Osteoblast (primary cell): ENCODE measurements around the gene TBPL2. TPM values are rescaled to one million over a fixed set of nuclear protein-coding genes. Genes with fewer than 3 reads are reported as not detected.

Experiments used
- DNase-seq: peaks from one replicate; pipeline ENCODE4 v3.0.0; 2011; ENCODE audit warnings: low spot score, mixed read lengths; ENCODE audit not compliant: insufficient read length; ENCODE audit errors: missing footprints
- H2AFZ ChIP-seq: 2 replicates; pipeline ENCODE4 v1.6.0; 2011; ENCODE audit warnings: mild to moderate bottlenecking, low read length
- H3K27ac ChIP-seq: 2 replicates; pipeline ENCODE4 v1.5.1; 2011; ENCODE audit warnings: mild to moderate bottlenecking, low read depth, low read length, moderate library complexity
- H3K27me3 ChIP-seq: 2 replicates; pipeline ENCODE4 v1.6.0; 2012; ENCODE audit warnings: mild to moderate bottlenecking, control low read depth, inconsistent platforms, low read length, moderate library complexity; ENCODE audit not compliant: insufficient read depth
- H3K36me3 ChIP-seq: 2 replicates; pipeline ENCODE4 v1.5.1; 2011; ENCODE audit warnings: mild to moderate bottlenecking, low read length, control low read depth, moderate library complexity; ENCODE audit not compliant: insufficient read depth
- H3K4me1 ChIP-seq: 2 replicates; pipeline ENCODE4 v1.5.1; 2011; ENCODE audit warnings: mild to moderate bottlenecking, low read length, control low read depth, moderate library complexity; ENCODE audit not compliant: insufficient read depth
- H3K4me2 ChIP-seq: 2 replicates; pipeline ENCODE4 v1.6.0; 2011; ENCODE audit warnings: mild to moderate bottlenecking, low read length; ENCODE audit not compliant: insufficient read depth
- H3K4me3 ChIP-seq: fragments of 200-600 bp; sonication (generic); 3 replicates; pipeline ENCODE4 v1.5.1; 2012; ENCODE audit warnings: mild to moderate bottlenecking, low read length, inconsistent platforms; ENCODE audit not compliant: insufficient read depth
- H3K79me2 ChIP-seq: 2 replicates; pipeline ENCODE4 v1.6.0; 2012; ENCODE audit warnings: mild to moderate bottlenecking, low read length, control low read depth, inconsistent platforms; ENCODE audit not compliant: insufficient read depth
- H3K9me3 ChIP-seq: 2 replicates; pipeline ENCODE4 v1.5.1; 2011; ENCODE audit warnings: low read depth, low read length, control low read depth
- H4K20me1 ChIP-seq: 2 replicates; pipeline ENCODE4 v1.6.0; 2012; ENCODE audit warnings: mild to moderate bottlenecking, low read length, control low read depth; ENCODE audit not compliant: insufficient read depth
- CTCF ChIP-seq: IDR thresholded peaks from 2 replicates; pipeline ENCODE4 v1.5.1; 2011; ENCODE audit warnings: mild to moderate bottlenecking, low read depth, low read length, moderate library complexity; ENCODE audit errors: extremely low read depth
- total RNA-seq: library from RNA; depleted of rRNA; stranded (reverse); fragments of >200 nt; gene quantifications from 2 replicates; pipeline ENCODE4 v1.2.3, GENCODE V29; 2012

The TBPL2 gene
- total RNA-seq, 1 donor, result not detected

GRCh38 chr14:55404173-55404854 lies 36.1 kb downstream of the TBPL2 start:
- Histone ChIP-seq H2AFZ (no peak overlapping the region), H3K4me1 (peaks cover 5% of the 10 kb centered on the region), H3K9me3 (no peaks in the 10 kb centered on the region), H3K36me3 (no peaks in the 10 kb centered on the region), H3K4me3 (no peak overlapping the region), H3K27me3 (no peaks in the 10 kb centered on the region), H4K20me1 (peaks cover 12% of the 10 kb centered on the region), H3K27ac (no peak overlapping the region), H3K4me2 (no peak overlapping the region), H3K79me2 (peaks cover 78% of the 10 kb centered on the region)
- DNase-seq, result no peak
- no peak for TF ChIP-seq CTCF

- no peak overlapping the region for H2AFZ ChIP-seq
- no peak overlapping the region for H3K27ac ChIP-seq
- no peaks in the 10 kb centered on the region for H3K36me3 ChIP-seq
- peaks cover 14% of the 10 kb centered on the region for H3K4me1 ChIP-seq
- H3K4me2 ChIP-seq, result no peak overlapping the region
- H3K9me3 ChIP-seq, result no peaks in the 10 kb centered on the region
- peaks cover 12% of the 10 kb centered on the region for H4K20me1 ChIP-seq
- peaks cover 61% of the 10 kb centered on the region for H3K79me2 ChIP-seq
- no peak for DNase-seq
- no peak overlapping the region for H3K4me3 ChIP-seq
- TF ChIP-seq CTCF, result no peak
- no peaks in the 10 kb centered on the region for H3K27me3 ChIP-seq
These were observed 38.7 kb downstream of the TBPL2 start for GRCh38 chr14:55401751-55402150.

GRCh38 chr14:55399852-55400251 lies 40.6 kb downstream of the TBPL2 start:
- Histone ChIP-seq H3K4me3 (no peak overlapping the region), H3K79me2 (peaks cover 49% of the 10 kb centered on the region), H3K4me1 (peaks cover 14% of the 10 kb centered on the region), H3K27ac (no peak overlapping the region), H3K27me3 (no peaks in the 10 kb centered on the region), H3K36me3 (peaks cover under 1% of the 10 kb centered on the region), H3K9me3 (no peaks in the 10 kb centered on the region), H2AFZ (no peak overlapping the region), H4K20me1 (peaks cover 12% of the 10 kb centered on the region), H3K4me2 (no peak overlapping the region)
- no peak for DNase-seq
- TF ChIP-seq CTCF, result no peak

- H3K79me2 ChIP-seq, result peaks cover 42% of the 10 kb centered on the region
These were observed 41.2 kb downstream of the TBPL2 start for GRCh38 chr14:55399183-55399582.

More at GRCh38 chr14:55399183-55399582, 41.2 kb downstream of the TBPL2 start:
- Histone ChIP-seq H3K4me1 (peaks cover 14% of the 10 kb centered on the region), H3K4me3 (no peak overlapping the region), H3K9me3 (no peaks in the 10 kb centered on the region), H3K36me3 (peaks cover 3% of the 10 kb centered on the region), H3K27ac (no peak overlapping the region), H4K20me1 (peaks cover 9% of the 10 kb centered on the region), H3K4me2 (no peak overlapping the region), H2AFZ (no peak overlapping the region), H3K27me3 (no peaks in the 10 kb centered on the region)
- no peak for TF ChIP-seq CTCF
- DNase-seq, result no peak
